ENCODE measurements around the gene ZNF883. TPM values are rescaled to one million over a fixed set of nuclear protein-coding genes. Genes with fewer than 3 reads are reported as not detected.
A peak's percentile ranks its signal among the peaks of the same experiment; 100 is the strongest.
"Not testable (repeated sequence)": the region's sequence is repeated elsewhere in the genome, so short reads cannot be mapped to it uniquely, and the experiment has no call there.

The ZNF883 gene
- not detected in 2 replicates for total RNA-seq (2014; rRNA removed)
- not detected for Bru-seq, nascent RNA
- BruChase-seq, experiment 1, labeled RNA remaining after a 6-hour chase: percentile 3 among the genes with signal in this experiment
- not detected for BruChase-seq, experiment 2, labeled RNA remaining after a 2-hour chase
- long read RNA-seq: 0 reads

GRCh38 chr9:113011911-113012381, at the start of gene ZNF883:
TSS of gene ZNF883 (minus strand) at chr9:113012192.
- H3K4me3 ChIP-seq (ENCODE audit: low read length): no peak within 1 kb of the TSS
- H3K4me1 ChIP-seq (ENCODE audit: insufficient read depth, low read length): no peaks in the 10 kb centered on the region
- POLR2A ChIA-PET (ENCODE audit: unreplicated experiment): no interaction called here
- H2AFZ ChIP-seq (ENCODE audit: low read length): no peak within 1 kb of the TSS
- H3F3A ChIP-seq (ENCODE audit: low read length, unreplicated experiment): no peaks in the 10 kb centered on the region
- no peaks in the 10 kb centered on the region for H3K27me3 ChIP-seq (ENCODE audit: low read length)
- no peak for TF ChIP-seq EZH2phosphoT487 (IDR thresholded peaks at IDR 0.05; ENCODE audit: borderline replicate concordance, low read length)
- no peak for TF ChIP-seq EZH2 (IDR thresholded peaks at IDR 0.05; ENCODE audit: low read length, unreplicated experiment)
- TF ChIP-seq CTCF (conservative IDR thresholded peaks at IDR 0.05; ENCODE audit: low read depth, low read length): no peak
- H3K27ac ChIP-seq (ENCODE audit: low read length): no peak within 1 kb of the TSS
- BruUV-seq (replicated peaks): no TSS peak
- H3K36me3 ChIP-seq (ENCODE audit: low read depth, low read length): no peaks in the 10 kb centered on the region
- DNase-seq: no peak
- no peaks in the 10 kb centered on the region for H3K9me3 ChIP-seq (ENCODE audit: low read length)
- H4K20me1 ChIP-seq (ENCODE audit: low read length): no peaks in the 10 kb centered on the region
- intact Hi-C loops (cut with micrococcal nuclease): no loop called here
- no peaks in the 10 kb centered on the region for H3K79me2 ChIP-seq (ENCODE audit: low read length)
- ATAC-seq: no peak
- no peak within 1 kb of the TSS for H3K9ac ChIP-seq (ENCODE audit: low read length)
- CTCF ChIA-PET: no interaction called here
- no peaks in the 10 kb centered on the region for H3K9me2 ChIP-seq (replicated peaks; ENCODE audit: low read length)
- H3K4me2 ChIP-seq (ENCODE audit: low read length): no peak within 1 kb of the TSS

- CTCF ChIA-PET; H4K20me1 ChIP-seq (ENCODE audit: low read length); H3F3A ChIP-seq (ENCODE audit: low read length, unreplicated experiment); H3K4me3 ChIP-seq (ENCODE audit: low read length); H3K4me1 ChIP-seq (ENCODE audit: insufficient read depth, low read length); H3K9me2 ChIP-seq (replicated peaks; ENCODE audit: low read length); DNase-seq; H3K9ac ChIP-seq (ENCODE audit: low read length); H3K36me3 ChIP-seq (ENCODE audit: low read depth, low read length); BruUV-seq (replicated peaks); H3K4me2 ChIP-seq (ENCODE audit: low read length); ATAC-seq; H3K9me3 ChIP-seq (ENCODE audit: low read length); H3K27ac ChIP-seq (ENCODE audit: low read length); H3K79me2 ChIP-seq (ENCODE audit: low read length); intact Hi-C loops (cut with micrococcal nuclease); H2AFZ ChIP-seq (ENCODE audit: low read length); H3K27me3 ChIP-seq (ENCODE audit: low read length): not testable (repeated sequence)
- POLR2A ChIA-PET (ENCODE audit: unreplicated experiment): interaction anchor here (0.6 kb wide), 1 partner anchor 660 kb away, joined by 3 read pairs; no protein-coding TSS in a partner anchor
Observed at GRCh38 chr9:113061072-113061850, 49.3 kb upstream of the ZNF883 start.

GRCh38 chr9:113059581-113060284, 47.7 kb upstream of the ZNF883 start:
- H4K20me1 ChIP-seq (ENCODE audit: low read length); H3K4me1 ChIP-seq (ENCODE audit: insufficient read depth, low read length); H3K36me3 ChIP-seq (ENCODE audit: low read depth, low read length); H3K27me3 ChIP-seq (ENCODE audit: low read length); CTCF ChIA-PET; H3K9me2 ChIP-seq (replicated peaks; ENCODE audit: low read length); H3K4me2 ChIP-seq (ENCODE audit: low read length); H3K27ac ChIP-seq (ENCODE audit: low read length); BruUV-seq (replicated peaks); H3K9ac ChIP-seq (ENCODE audit: low read length); intact Hi-C loops (cut with micrococcal nuclease); H3K4me3 ChIP-seq (ENCODE audit: low read length); POLR2A ChIA-PET (ENCODE audit: unreplicated experiment); H3K9me3 ChIP-seq (ENCODE audit: low read length); H3K79me2 ChIP-seq (ENCODE audit: low read length); H2AFZ ChIP-seq (ENCODE audit: low read length); DNase-seq; ATAC-seq; H3F3A ChIP-seq (ENCODE audit: low read length, unreplicated experiment): not testable (repeated sequence)
